ENCODE data around the gene PPP1R16B.

Gene PPP1R16B

DNA sequence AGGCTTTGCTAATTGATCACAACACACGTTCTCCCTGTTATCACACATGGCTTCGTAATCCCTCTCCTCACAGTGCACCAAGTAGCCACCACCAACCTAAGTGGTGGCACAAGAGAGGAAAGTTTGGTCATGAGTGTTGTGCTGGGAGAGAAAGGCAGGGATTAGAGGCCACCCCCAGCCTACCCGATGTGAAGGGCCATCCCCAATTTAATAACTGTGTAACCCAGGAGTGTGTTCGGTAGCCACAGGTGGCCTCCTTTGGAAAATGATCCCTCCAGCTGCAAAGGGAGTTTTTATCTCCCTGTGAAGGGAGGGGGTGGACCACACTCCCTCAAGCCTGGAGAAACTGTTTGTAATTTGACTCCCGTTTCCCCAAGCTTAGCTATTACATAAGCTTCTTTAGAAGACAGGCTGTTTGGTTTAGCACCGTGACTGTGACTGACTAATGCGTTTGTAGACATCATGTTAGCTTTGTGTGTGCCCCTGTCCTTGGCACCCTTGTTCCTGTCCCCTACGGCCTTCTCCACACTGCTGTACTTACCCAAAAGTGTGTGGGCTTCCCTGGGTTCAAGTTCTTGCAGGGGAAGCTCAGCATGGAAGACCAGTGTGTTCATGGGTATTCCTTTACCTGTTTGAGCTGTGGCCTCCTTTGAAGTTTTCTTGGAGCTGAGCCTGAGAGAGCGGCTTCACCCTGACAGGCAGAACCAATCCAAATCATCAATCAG lies 20.6 kb downstream of the PPP1R16B start:
- no peak for TF ChIP-seq CTCF (IDR thresholded peaks at IDR 0.05; ENCODE audit: insufficient read depth, low read depth, low read length, missing control alignments)
- H3K4me3 ChIP-seq (ENCODE audit: low read length) = no peak overlapping the region
- DNase-seq (ENCODE audit: low read depth) = peak; percentile 75

GRCh38 chr20:38827770-38828281 lies 22.3 kb downstream of the PPP1R16B start:
- no peak for DNase-seq (ENCODE audit: low read depth)
- no peak overlapping the region for H3K4me3 ChIP-seq (ENCODE audit: low read length)
- no peak for TF ChIP-seq CTCF (IDR thresholded peaks at IDR 0.05; ENCODE audit: insufficient read depth, low read depth, low read length, missing control alignments)

DNA sequence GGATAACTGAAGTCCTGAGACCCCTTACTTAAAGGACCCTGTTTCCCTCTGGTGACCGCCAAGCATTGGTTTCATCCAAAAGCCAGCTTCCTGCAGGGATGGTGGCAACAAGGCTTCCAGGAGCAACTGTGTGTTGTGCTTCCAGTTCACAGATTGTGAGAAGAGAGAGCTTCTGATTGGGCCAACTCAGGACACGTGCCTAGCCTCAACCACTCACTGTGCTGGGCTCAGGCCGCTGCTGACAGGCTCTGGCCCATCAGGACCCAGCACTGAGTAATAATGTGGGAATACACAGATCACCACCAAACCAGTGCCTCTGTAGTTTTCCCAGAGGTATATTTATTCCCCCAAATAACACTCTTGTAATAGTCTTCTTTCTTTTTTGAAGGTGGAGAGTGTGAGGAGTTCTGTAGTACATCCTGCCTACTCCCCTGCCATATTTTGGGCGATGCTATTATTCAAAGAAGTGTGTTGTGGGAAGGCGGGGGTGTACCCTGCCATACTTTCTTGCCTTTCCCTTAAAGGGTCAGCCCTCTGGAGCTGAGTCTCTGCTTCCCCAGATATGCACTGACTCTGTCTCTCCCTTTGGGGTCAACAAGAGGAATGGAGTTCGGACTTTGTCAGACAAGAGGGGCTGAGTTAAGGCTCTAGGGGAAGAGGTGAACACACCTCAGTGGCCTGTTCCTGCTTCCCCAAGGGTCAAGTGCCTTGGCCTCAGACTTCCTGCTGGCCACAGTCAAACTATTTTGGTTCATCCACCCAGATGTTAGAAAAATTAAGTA lies 23.2 kb downstream of the PPP1R16B start:
- TF ChIP-seq CTCF (IDR thresholded peaks at IDR 0.05; ENCODE audit: insufficient read depth, low read depth, low read length, missing control alignments) = no peak
- DNase-seq (ENCODE audit: low read depth) = no peak
- H3K4me3 ChIP-seq (ENCODE audit: low read length) = no peak overlapping the region

GRCh38 chr20:38829296-38829875 lies 23.9 kb downstream of the PPP1R16B start:
- no peak for DNase-seq (ENCODE audit: low read depth)
- TF ChIP-seq CTCF (IDR thresholded peaks at IDR 0.05; ENCODE audit: insufficient read depth, low read depth, low read length, missing control alignments) = no peak
- no peak overlapping the region for H3K4me3 ChIP-seq (ENCODE audit: low read length)

DNA sequence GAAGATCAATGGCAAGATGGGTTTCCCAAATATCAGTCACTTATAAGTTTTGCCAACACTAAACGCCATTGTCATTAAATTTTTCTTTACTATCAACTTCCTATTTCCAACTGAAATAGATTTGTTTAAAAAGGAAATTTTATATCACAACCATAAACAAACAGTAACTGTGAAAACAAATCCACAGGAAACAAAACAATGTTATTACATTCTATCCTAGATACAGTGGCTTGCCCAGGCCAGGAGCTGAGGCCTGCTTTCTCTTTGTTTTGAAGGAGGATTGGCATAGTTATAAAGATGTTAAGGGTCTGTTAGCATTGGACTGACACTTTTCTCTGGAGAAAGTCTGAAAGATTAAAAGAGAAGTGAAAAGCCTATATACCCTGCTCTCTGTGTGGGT lies 24.9 kb downstream of the PPP1R16B start:
- TF ChIP-seq CTCF (IDR thresholded peaks at IDR 0.05; ENCODE audit: insufficient read depth, low read depth, low read length, missing control alignments) = no peak
- no peak for DNase-seq (ENCODE audit: low read depth)
- no peak overlapping the region for H3K4me3 ChIP-seq (ENCODE audit: low read length)

DNA sequence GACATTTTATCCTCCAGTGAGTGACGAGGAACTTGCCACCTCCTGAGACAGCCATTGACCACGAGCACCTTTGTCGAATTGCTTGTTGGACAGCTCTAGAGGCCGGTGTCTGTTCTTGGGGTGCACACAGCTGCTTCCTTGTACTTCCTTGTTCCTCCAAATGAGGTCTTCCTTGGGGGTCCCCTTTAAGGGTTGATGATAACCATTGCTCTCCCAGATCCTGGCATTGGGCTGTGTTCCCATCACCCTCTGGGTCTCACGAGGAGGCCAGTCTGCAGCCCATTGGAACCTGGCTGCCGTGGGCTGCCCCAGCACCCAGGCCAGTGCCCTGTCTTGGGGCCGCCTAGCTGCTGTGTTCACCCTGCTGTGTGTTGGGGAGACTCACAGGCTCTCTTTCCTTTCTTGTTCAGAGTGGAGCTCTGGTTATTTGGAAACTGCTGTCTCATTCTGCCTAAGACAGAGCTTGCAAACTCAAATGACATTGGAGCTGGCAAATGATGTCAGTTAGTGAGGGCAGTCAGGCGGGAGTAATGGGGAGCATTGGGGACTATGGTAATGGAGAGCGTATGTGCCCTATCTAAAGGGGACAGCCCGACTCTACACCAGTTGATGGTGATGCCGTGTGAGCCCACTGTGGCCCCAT lies 25.7 kb downstream of the PPP1R16B start:
- H3K4me3 ChIP-seq (ENCODE audit: low read length) = no peak overlapping the region
- TF ChIP-seq CTCF (IDR thresholded peaks at IDR 0.05; ENCODE audit: insufficient read depth, low read depth, low read length, missing control alignments) = no peak
- DNase-seq (ENCODE audit: low read depth) = no peak

All from epithelial cell of esophagus (primary cell).